HUES6 (cell line): ENCODE measurements around the gene L3MBTL1.
"Not testable (repeated sequence)": the region's sequence is repeated elsewhere in the genome, so short reads cannot be mapped to it uniquely, and the experiment has no call there.

Source experiments
- H3K27ac ChIP-seq: 2 replicates; pipeline ENCODE4 v1.7.0; 2013; ENCODE audit warnings: low read depth, mild to moderate bottlenecking, low read length, inconsistent platforms
- H3K27me3 ChIP-seq: 2 replicates; pipeline ENCODE4 v1.6.1; 2013; ENCODE audit warnings: low read length; ENCODE audit not compliant: control insufficient read depth, insufficient read depth
- H3K36me3 ChIP-seq: 2 replicates; pipeline ENCODE4 v1.6.1; 2013; ENCODE audit warnings: low read length; ENCODE audit not compliant: control insufficient read depth, insufficient read depth
- H3K4me1 ChIP-seq: 2 replicates; pipeline ENCODE4 v1.6.1; 2013; ENCODE audit warnings: low read length; ENCODE audit not compliant: control insufficient read depth, insufficient read depth
- H3K4me3 ChIP-seq: 2 replicates; pipeline ENCODE4 v1.5.1; 2013; ENCODE audit warnings: low read depth, low read length
- H3K9ac ChIP-seq: one replicate; pipeline ENCODE4 v1.6.1; 2013; ENCODE audit warnings: mild to moderate bottlenecking, low read length
- H3K9me3 ChIP-seq: 2 replicates; pipeline ENCODE4 v1.6.1; 2013; ENCODE audit warnings: low read depth, low read length; ENCODE audit not compliant: control insufficient read depth, insufficient read depth

Gene L3MBTL1

GRCh38 chr20:43465625-43465943, 41.9 kb upstream of the L3MBTL1 start:
- no peak overlapping the region for H3K4me3 ChIP-seq
- H3K4me1 ChIP-seq = no peaks in the 10 kb centered on the region
- H3K9me3 ChIP-seq = no peaks in the 10 kb centered on the region
- H3K27ac ChIP-seq = no peak overlapping the region
- H3K9ac ChIP-seq = no peak overlapping the region
- H3K27me3 ChIP-seq = no peaks in the 10 kb centered on the region
- H3K36me3 ChIP-seq = peaks cover 61% of the 10 kb centered on the region

DNA sequence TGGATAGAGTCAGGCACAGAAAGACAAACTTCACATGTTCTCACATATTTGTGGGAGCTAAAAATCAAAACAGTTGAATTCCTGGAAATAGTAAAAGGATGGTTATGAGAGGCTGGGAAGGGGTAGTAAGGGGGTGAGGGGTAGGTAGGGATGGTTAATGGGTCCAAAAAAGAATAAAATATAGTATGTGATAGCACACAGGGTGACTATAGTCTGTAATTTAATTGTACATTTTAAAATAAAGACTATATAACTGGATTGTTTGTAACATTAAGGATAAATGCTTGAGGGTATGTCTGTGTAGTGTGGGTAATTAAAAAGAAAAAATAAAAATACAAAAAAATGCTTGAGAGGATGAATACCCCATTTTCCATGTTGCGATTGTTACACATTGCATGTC, 39.9 kb upstream of the L3MBTL1 start:
- no peak overlapping the region for H3K4me3 ChIP-seq
- no peak overlapping the region for H3K9ac ChIP-seq
- H3K4me1 ChIP-seq = no peaks in the 10 kb centered on the region
- no peaks in the 10 kb centered on the region for H3K27me3 ChIP-seq
- H3K9me3 ChIP-seq = no peaks in the 10 kb centered on the region
- H3K27ac ChIP-seq = no peak overlapping the region
- H3K36me3 ChIP-seq = peaks cover 41% of the 10 kb centered on the region

DNA sequence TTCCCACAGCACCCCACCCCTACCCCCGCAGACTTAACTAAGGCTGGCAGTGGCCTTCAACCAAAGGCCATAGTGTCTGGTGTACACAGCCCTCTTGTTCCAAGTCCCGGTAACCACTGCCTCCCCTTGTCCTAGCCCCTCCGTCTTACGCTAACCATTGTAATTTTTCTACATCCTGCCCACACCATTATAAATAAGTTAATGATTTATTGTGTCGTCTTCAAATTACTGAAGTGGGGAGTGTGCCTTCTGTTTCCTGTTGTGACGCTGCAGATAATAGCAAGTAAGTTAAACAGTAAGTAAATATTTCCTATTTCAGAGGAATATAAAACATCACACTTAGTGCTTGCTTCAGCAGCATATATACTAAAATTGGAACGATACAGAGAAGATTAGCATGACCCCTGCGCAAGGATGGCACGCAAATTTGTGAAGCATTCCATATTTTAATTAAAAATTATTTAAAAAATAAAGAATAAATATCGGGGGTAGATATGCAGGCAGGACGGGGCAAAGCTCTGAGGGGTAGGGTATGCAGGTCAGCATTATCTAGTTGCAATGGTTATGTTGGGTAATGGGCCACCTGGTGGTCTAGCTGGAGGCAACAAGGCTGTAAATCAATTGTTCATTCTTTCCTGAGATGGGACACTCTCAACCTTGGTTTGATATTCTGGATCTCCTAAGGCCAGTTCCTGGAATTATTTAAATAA, 34.7 kb upstream of the L3MBTL1 start:
- Histone ChIP-seq H3K27ac (no peak overlapping the region), H3K36me3 (0 out of 2 replicates have a peak, but pooled peaks cover 2% of the 10 kb centered on the region), H3K4me3 (no peak overlapping the region), H3K27me3 (no peaks in the 10 kb centered on the region), H3K9me3 (no peaks in the 10 kb centered on the region), H3K4me1 (no peaks in the 10 kb centered on the region), H3K9ac (no peak overlapping the region)

- no peak overlapping the region for H3K27ac ChIP-seq
- no peak overlapping the region for H3K9ac ChIP-seq
- no peaks in the 10 kb centered on the region for H3K4me1 ChIP-seq
- H3K4me3 ChIP-seq = no peak overlapping the region
- H3K27me3 ChIP-seq = no peaks in the 10 kb centered on the region
- 0 out of 2 replicates have a peak, but pooled peaks cover 2% of the 10 kb centered on the region for H3K36me3 ChIP-seq
- no peaks in the 10 kb centered on the region for H3K9me3 ChIP-seq
Measured at GRCh38 chr20:43473381-43473704, 34.2 kb upstream of the L3MBTL1 start.

- Histone ChIP-seq H3K9ac (no peak overlapping the region), H3K27ac (no peak overlapping the region), H3K36me3 (no peaks in the 10 kb centered on the region), H3K4me3 (no peak overlapping the region), H3K27me3 (no peaks in the 10 kb centered on the region), H3K9me3 (0 out of 2 replicates have a peak, but pooled peaks cover 7% of the 10 kb centered on the region), H3K4me1 (no peaks in the 10 kb centered on the region)
Measured at GRCh38 chr20:43477193-43477592, 30.3 kb upstream of the L3MBTL1 start.

- no peaks in the 10 kb centered on the region for H3K27me3 ChIP-seq
- H3K4me3 ChIP-seq = no peak overlapping the region
- 0 out of 2 replicates have a peak, but pooled peaks cover 7% of the 10 kb centered on the region for H3K9me3 ChIP-seq
- no peak overlapping the region for H3K27ac ChIP-seq
- no peak overlapping the region for H3K9ac ChIP-seq
- H3K4me1 ChIP-seq = no peaks in the 10 kb centered on the region
- no peaks in the 10 kb centered on the region for H3K36me3 ChIP-seq
Measured at GRCh38 chr20:43477619-43478018, 29.9 kb upstream of the L3MBTL1 start.

DNA sequence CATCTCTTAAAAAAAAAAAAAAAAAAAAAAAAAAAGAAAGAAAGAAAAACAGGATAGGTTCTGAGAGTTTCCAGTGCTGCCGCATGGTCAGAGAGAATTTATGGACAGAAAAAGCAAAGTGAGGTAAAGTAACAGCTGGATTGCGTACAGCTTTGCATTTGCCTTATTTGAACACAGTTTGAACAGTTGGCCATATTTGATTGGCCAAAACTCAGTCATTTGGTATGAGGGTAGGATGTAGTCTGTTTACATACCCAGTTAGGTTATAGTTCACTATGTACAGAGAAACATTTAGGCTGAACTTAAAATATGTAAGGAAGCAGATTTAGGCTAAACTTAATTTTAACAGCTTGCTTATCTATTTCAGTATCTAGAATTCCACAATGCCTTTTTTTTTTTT, 17.5 kb upstream of the L3MBTL1 start:
- H3K4me1 ChIP-seq = no peaks in the 10 kb centered on the region
- peaks cover 12% of the 10 kb centered on the region for H3K9me3 ChIP-seq
- H3K36me3 ChIP-seq = no peaks in the 10 kb centered on the region
- H3K9ac ChIP-seq = no peak overlapping the region
- no peak overlapping the region for H3K4me3 ChIP-seq
- H3K27ac ChIP-seq = no peak overlapping the region
- H3K27me3 ChIP-seq = no peaks in the 10 kb centered on the region

GRCh38 chr20:43492101-43492500, 15.4 kb upstream of the L3MBTL1 start:
- no peak overlapping the region for H3K9ac ChIP-seq
- no peak overlapping the region for H3K27ac ChIP-seq
- H3K9me3 ChIP-seq = no peaks in the 10 kb centered on the region
- H3K27me3 ChIP-seq = no peaks in the 10 kb centered on the region
- no peaks in the 10 kb centered on the region for H3K4me1 ChIP-seq
- no peak overlapping the region for H3K4me3 ChIP-seq
- H3K36me3 ChIP-seq = no peaks in the 10 kb centered on the region

GRCh38 chr20:43495388-43495787, 12.1 kb upstream of the L3MBTL1 start:
- H3K4me3 ChIP-seq = no peak overlapping the region
- H3K27me3 ChIP-seq = no peaks in the 10 kb centered on the region
- no peak overlapping the region for H3K9ac ChIP-seq
- H3K9me3 ChIP-seq = no peaks in the 10 kb centered on the region
- no peaks in the 10 kb centered on the region for H3K36me3 ChIP-seq
- H3K27ac ChIP-seq = no peak overlapping the region
- no peaks in the 10 kb centered on the region for H3K4me1 ChIP-seq

DNA sequence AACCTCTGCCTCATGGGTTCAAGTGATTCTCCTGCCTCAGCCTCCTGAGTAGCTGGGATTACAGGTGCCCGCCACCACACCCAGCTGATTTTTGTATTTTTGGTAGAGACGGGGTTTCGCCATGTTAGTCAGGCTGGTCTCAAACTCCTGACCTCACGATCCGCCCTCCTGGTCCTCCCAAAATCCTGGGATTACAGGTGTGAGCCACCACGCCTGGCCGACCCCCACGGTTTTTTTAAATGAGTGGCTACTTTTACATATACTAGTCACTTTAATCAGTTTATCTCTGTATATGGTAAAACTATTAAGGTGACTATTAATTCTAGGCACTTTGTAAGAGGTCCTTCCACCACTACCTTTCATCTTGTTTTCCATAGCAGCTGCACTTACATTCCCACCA, 5.5 kb upstream of the L3MBTL1 start:
- not testable (repeated sequence) for H3K4me1 ChIP-seq, H3K9me3 ChIP-seq, H3K4me3 ChIP-seq, H3K9ac ChIP-seq, H3K36me3 ChIP-seq, H3K27ac ChIP-seq
- H3K27me3 ChIP-seq = peaks cover 23% of the 10 kb centered on the region

DNA sequence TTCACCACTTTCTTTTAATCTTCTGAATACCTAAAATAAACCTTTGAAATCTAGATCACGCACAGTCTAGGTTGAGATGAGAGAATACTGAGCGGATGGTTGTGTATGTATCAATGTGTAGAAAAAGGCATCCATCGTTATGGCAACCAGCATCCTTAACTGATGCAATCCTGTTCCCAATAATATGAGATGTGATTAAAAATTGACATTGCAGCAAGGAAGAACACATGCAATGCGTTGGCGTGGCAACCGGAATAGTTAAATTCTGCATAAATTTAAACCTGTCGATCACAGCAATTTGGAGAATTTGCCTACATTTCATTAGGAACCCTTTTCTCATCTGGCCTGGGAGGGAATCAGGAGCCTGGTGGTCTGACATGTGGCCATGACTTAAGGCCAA, 1.3 kb upstream of the L3MBTL1 start:
- peaks cover 9% of the 10 kb centered on the region for H3K4me1 ChIP-seq
- no peak overlapping the region for H3K27ac ChIP-seq
- no peak overlapping the region for H3K9ac ChIP-seq
- H3K4me3 ChIP-seq = no peak overlapping the region
- H3K36me3 ChIP-seq = no peaks in the 10 kb centered on the region
- H3K9me3 ChIP-seq = no peaks in the 10 kb centered on the region
- peaks cover 27% of the 10 kb centered on the region for H3K27me3 ChIP-seq

GRCh38 chr20:43508106-43508505, 609 bp downstream of the L3MBTL1 start:
- H3K9ac ChIP-seq = peak overlapping the region; percentile 54
- peaks cover 27% of the 10 kb centered on the region for H3K27me3 ChIP-seq
- H3K9me3 ChIP-seq = no peaks in the 10 kb centered on the region
- H3K27ac ChIP-seq = no peak overlapping the region
- H3K4me1 ChIP-seq = peaks cover 9% of the 10 kb centered on the region
- H3K4me3 ChIP-seq = peak overlapping the region; percentile 80
- H3K36me3 ChIP-seq = no peaks in the 10 kb centered on the region
